Thyroid gland (tissue), 4 donors: Measurements from ENCODE around the gene PKNOX2. TPM values are rescaled to one million over a fixed set of nuclear protein-coding genes. Genes with fewer than 3 reads are reported as not detected.

Experiments
- DNase-seq, 2 donors: peaks; one replicate each; pipeline ENCODE4 v3.0.0-alpha.2; 2019
- H3K27ac ChIP-seq, 3 donors: fragments of 200-600 bp; sonication (generic); 1 replicate in 2 of 3; 2 replicates in 1 of 3; pipeline ENCODE4 v1.5.1; 2016 to 2019; ENCODE audit warnings: mild to moderate bottlenecking in 1 of 3, moderate library complexity in 1 of 3
- H3K27me3 ChIP-seq: fragments of 200-600 bp; sonication (generic); one replicate; pipeline ENCODE4 v1.5.1; 2019
- H3K36me3 ChIP-seq, 2 donors: fragments of 200-600 bp; sonication (generic); one replicate each; pipeline ENCODE4 v1.5.1; 2016 to 2019
- H3K4me1 ChIP-seq, 2 donors: fragments of 200-600 bp; sonication (generic); one replicate each; pipeline ENCODE4 v1.5.1; 2017 to 2019
- H3K4me3 ChIP-seq, 3 donors: fragments of 200-600 bp; sonication (generic); replicated peaks in 1 of 3; 1 replicate in 2 of 3; 2 replicates in 1 of 3; pipeline ENCODE4 v1.5.1; 2016; ENCODE audit warnings: mild to moderate bottlenecking in 1 of 3
- H3K9me3 ChIP-seq: fragments of 200-600 bp; sonication (generic); one replicate; pipeline ENCODE4 v1.5.1; 2017
- CTCF ChIP-seq, 6 experiments: fragments of 200-600 bp in 3 of 6; fragments of 450-650 bp in 3 of 6; sonication (generic) in 3 of 6; IDR thresholded peaks; one replicate each; pipeline ENCODE4 v1.5.1; 2016 to 2019; ENCODE audit warnings: antibody characterized with exemption in 6 of 6, mild to moderate bottlenecking in 2 of 6, inconsistent platforms in 1 of 6, moderate library complexity in 1 of 6
- POLR2A ChIP-seq, 2 donors: fragments of 450-650 bp; IDR thresholded peaks; one replicate each; pipeline ENCODE4 v1.6.1; 2017; ENCODE audit warnings: antibody characterized with exemption in 2 of 2, mild to moderate bottlenecking in 2 of 2, moderate library complexity in 1 of 2
- WGBS, 2 donors: methylation state at CpG; one replicate each; pipeline ENCODE4 v1.1.5; 2017; 5-methylcytosine and 5-hydroxymethylcytosine counted together
- intact Hi-C: fragments of 100-400 bp; cut with DNase I; formaldehyde crosslinking; loops from one replicate; pipeline ENCODE4 v1.15.1; 2023
- total RNA-seq, 4 donors: library from RNA; depleted of rRNA; stranded (reverse); fragments of >200 nt; gene quantifications; one replicate each; pipeline ENCODE4 v1.2.3, GENCODE V29; 2016

Gene PKNOX2
- total RNA-seq, 4 donors from 2014 or later = 6.3 to 28.0 (median 18.7) TPM

- intact Hi-C loops = no loop called here
- H3K4me1 ChIP-seq = no peaks in the 10 kb centered on the region
- no peak overlapping the region for H3K27ac ChIP-seq
- TF ChIP-seq POLR2A (IDR thresholded peaks at IDR 0.05) (no peak), CTCF (IDR thresholded peaks at IDR 0.05) (no peak)
- no peaks in the 10 kb centered on the region for H3K9me3 ChIP-seq
- H3K27me3 ChIP-seq = no peaks in the 10 kb centered on the region
- 88 to 97% methylated on average over 5 to 6 of the region's 8 CpGs for WGBS, 2 donors
- H3K4me3 ChIP-seq = no peak overlapping the region
- no peak for DNase-seq
- peaks cover 5 to 12% of the 10 kb centered on the region in 2 donors for H3K36me3 ChIP-seq
Measured at GRCh38 chr11:125431481-125431880, 266.9 kb downstream of the PKNOX2 start.

- no peak overlapping the region for H3K27ac ChIP-seq
- H3K27me3 ChIP-seq = no peaks in the 10 kb centered on the region
- DNase-seq = peak; percentile 33
- H3K4me1 ChIP-seq = no peaks in the 10 kb centered on the region
- WGBS, 2 donors = 25 to 33% methylated on average over 11 of the region's 11 CpGs
- H3K9me3 ChIP-seq = no peaks in the 10 kb centered on the region
- intact Hi-C loops = no loop called here
- no peak for TF ChIP-seq POLR2A (IDR thresholded peaks at IDR 0.05)
- TF ChIP-seq CTCF (IDR thresholded peaks at IDR 0.05) = peak in 2 of 6 experiments; percentile 47 to 51
- H3K36me3 ChIP-seq = peaks cover 5 to 12% of the 10 kb centered on the region in 2 donors
- H3K4me3 ChIP-seq = no peak overlapping the region
Measured at GRCh38 chr11:125433454-125434121, 269.0 kb downstream of the PKNOX2 start.

GRCh38 chr11:125435461-125436238 lies 271.1 kb downstream of the PKNOX2 start:
- no peaks in the 10 kb centered on the region for H3K27me3 ChIP-seq

GRCh38 chr11:125441648-125442410 lies 277.3 kb downstream of the PKNOX2 start:
- no peaks in the 10 kb centered on the region for H3K4me1 ChIP-seq
- H3K27me3 ChIP-seq = no peaks in the 10 kb centered on the region
- H3K9me3 ChIP-seq = no peaks in the 10 kb centered on the region
- no peaks in the 10 kb centered on the region for H3K36me3 ChIP-seq
- WGBS, 2 donors = 65 to 66% methylated on average over 10 to 11 of the region's 11 CpGs
- intact Hi-C loops = no loop called here
- TF ChIP-seq POLR2A (IDR thresholded peaks at IDR 0.05) = no peak
- TF ChIP-seq CTCF (IDR thresholded peaks at IDR 0.05) = no peak
- H3K27ac ChIP-seq = no peak overlapping the region
- H3K4me3 ChIP-seq = no peak overlapping the region
- DNase-seq = no peak

More at GRCh38 chr11:125435461-125436238, 271.1 kb downstream of the PKNOX2 start:
- Histone ChIP-seq H3K36me3 (no peaks in the 10 kb centered on the region), H3K4me1 (no peaks in the 10 kb centered on the region), H3K9me3 (no peaks in the 10 kb centered on the region), H3K4me3 (no peak overlapping the region), H3K27ac (no peak overlapping the region)
- no peak for DNase-seq
- intact Hi-C loops = no loop called here
- 81 to 89% methylated on average over 9 of the region's 9 CpGs for WGBS, 2 donors
- TF ChIP-seq POLR2A (IDR thresholded peaks at IDR 0.05) (no peak), CTCF (IDR thresholded peaks at IDR 0.05) (no peak)
